ENCODE results near the gene PLEK2. TPM values are rescaled to one million over a fixed set of nuclear protein-coding genes. Genes with fewer than 3 reads are reported as not detected.
"Not testable (repeated sequence)": the region's sequence is repeated elsewhere in the genome, so short reads cannot be mapped to it uniquely, and the experiment has no call there.

The PLEK2 gene
- total RNA-seq, 1 donor from 2014 or later = not detected

GRCh38 chr14:67453575-67454300 lies 41.8 kb upstream of the PLEK2 start:
- Mint-ChIP-seq H3K27ac (no peak overlapping the region), H3K9me3 (peaks cover 7% of the 10 kb centered on the region), H3K36me3 (peaks cover 3% of the 10 kb centered on the region), H3K4me1 (peaks cover 4% of the 10 kb centered on the region), H3K4me3 (no peak overlapping the region), H3K27me3 (ENCODE audit: low read depth) (peaks cover 2% of the 10 kb centered on the region)
- TF ChIP-seq, protein P1, sequence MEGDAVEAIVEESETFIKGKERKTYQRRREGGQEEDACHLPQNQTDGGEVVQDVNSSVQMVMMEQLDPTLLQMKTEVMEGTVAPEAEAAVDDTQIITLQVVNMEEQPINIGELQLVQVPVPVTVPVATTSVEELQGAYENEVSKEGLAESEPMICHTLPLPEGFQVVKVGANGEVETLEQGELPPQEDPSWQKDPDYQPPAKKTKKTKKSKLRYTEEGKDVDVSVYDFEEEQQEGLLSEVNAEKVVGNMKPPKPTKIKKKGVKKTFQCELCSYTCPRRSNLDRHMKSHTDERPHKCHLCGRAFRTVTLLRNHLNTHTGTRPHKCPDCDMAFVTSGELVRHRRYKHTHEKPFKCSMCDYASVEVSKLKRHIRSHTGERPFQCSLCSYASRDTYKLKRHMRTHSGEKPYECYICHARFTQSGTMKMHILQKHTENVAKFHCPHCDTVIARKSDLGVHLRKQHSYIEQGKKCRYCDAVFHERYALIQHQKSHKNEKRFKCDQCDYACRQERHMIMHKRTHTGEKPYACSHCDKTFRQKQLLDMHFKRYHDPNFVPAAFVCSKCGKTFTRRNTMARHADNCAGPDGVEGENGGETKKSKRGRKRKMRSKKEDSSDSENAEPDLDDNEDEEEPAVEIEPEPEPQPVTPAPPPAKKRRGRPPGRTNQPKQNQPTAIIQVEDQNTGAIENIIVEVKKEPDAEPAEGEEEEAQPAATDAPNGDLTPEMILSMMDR (IDR thresholded peaks at IDR 0.05; ENCODE audit: unreplicated experiment) = no peak
- DNase-seq (ENCODE audit: low spot score in 2 of 2, unreplicated experiment in 2 of 2) = no peak

DNA sequence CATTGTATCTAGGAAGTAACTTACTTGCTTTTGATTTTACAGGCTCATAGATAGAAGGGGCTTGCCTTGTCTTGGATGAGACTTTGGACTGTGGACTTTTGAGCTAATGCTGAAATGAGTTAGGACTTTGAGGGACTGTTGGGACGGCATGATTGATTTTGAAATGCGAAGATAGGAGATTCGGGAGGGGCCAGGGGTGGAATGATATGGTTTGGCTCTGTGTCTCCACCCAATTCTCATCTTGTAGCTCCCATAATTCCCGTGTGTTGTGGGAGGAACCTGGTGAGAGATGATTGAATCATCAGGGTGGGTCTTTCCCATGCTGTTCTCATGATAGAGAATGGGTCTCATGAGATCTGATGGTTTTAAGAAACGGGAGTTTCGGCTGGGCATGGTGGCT lies 39.7 kb upstream of the PLEK2 start:
- H3K27ac Mint-ChIP-seq; H3K36me3 Mint-ChIP-seq; DNase-seq (ENCODE audit: low spot score in 2 of 2, unreplicated experiment in 2 of 2); H3K27me3 Mint-ChIP-seq (ENCODE audit: low read depth); H3K4me1 Mint-ChIP-seq; H3K9me3 Mint-ChIP-seq; H3K4me3 Mint-ChIP-seq: not testable (repeated sequence)

- DNase-seq (ENCODE audit: low spot score in 2 of 2, unreplicated experiment in 2 of 2) = no peak
- peaks cover 5% of the 10 kb centered on the region for H3K4me1 Mint-ChIP-seq
- TF ChIP-seq, protein P1 (IDR thresholded peaks at IDR 0.05; ENCODE audit: unreplicated experiment) = no peak
- H3K36me3 Mint-ChIP-seq = peaks cover 3% of the 10 kb centered on the region
- no peak overlapping the region for H3K27ac Mint-ChIP-seq
- H3K27me3 Mint-ChIP-seq (ENCODE audit: low read depth) = no peaks in the 10 kb centered on the region
- H3K4me3 Mint-ChIP-seq = no peak overlapping the region
- peaks cover 7% of the 10 kb centered on the region for H3K9me3 Mint-ChIP-seq
Observed at GRCh38 chr14:67449096-67449495, 37.1 kb upstream of the PLEK2 start.

- H3K4me3 Mint-ChIP-seq = no peak overlapping the region
- no peak for DNase-seq (ENCODE audit: low spot score in 2 of 2, unreplicated experiment in 2 of 2)
- H3K4me1 Mint-ChIP-seq = peaks cover 5% of the 10 kb centered on the region
- peaks cover 3% of the 10 kb centered on the region for H3K36me3 Mint-ChIP-seq
- peaks cover 7% of the 10 kb centered on the region for H3K9me3 Mint-ChIP-seq
- no peak overlapping the region for H3K27ac Mint-ChIP-seq
- H3K27me3 Mint-ChIP-seq (ENCODE audit: low read depth) = no peaks in the 10 kb centered on the region
- TF ChIP-seq, protein P1 (IDR thresholded peaks at IDR 0.05; ENCODE audit: unreplicated experiment) = no peak
Observed at GRCh38 chr14:67447033-67447381, 35.0 kb upstream of the PLEK2 start.

- Mint-ChIP-seq H3K27me3 (ENCODE audit: low read depth) (no peaks in the 10 kb centered on the region), H3K9me3 (peaks cover 7% of the 10 kb centered on the region), H3K27ac (no peak overlapping the region), H3K4me3 (no peak overlapping the region), H3K4me1 (peaks cover 5% of the 10 kb centered on the region), H3K36me3 (peaks cover 3% of the 10 kb centered on the region)
- TF ChIP-seq, protein P1 (IDR thresholded peaks at IDR 0.05; ENCODE audit: unreplicated experiment) = no peak
- no peak for DNase-seq (ENCODE audit: low spot score in 2 of 2, unreplicated experiment in 2 of 2)
Observed at GRCh38 chr14:67446371-67447032, 34.5 kb upstream of the PLEK2 start.

DNA sequence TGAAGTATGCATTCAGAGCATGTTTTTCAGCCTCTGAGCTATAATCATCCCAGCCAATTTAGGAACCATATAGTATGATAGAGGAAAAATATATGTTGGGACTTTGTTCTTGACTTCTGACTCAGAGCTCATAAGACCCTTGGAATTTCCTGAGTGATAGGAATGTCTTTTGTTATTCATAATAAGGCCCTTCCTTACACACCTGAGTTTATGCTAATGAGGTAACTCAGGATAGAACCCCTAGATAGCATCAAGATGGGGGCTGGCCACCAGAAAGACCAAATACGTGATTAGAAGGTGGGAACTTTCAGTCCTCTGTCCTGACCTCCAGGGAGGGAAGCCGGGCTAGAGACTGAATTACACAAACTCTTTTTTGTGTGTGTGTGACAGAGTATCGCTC lies 32.4 kb upstream of the PLEK2 start:
- no peak for DNase-seq (ENCODE audit: low spot score in 2 of 2, unreplicated experiment in 2 of 2)
- Mint-ChIP-seq H3K36me3 (no peaks in the 10 kb centered on the region), H3K4me1 (peaks cover 8% of the 10 kb centered on the region), H3K9me3 (no peaks in the 10 kb centered on the region), H3K27ac (no peak overlapping the region), H3K4me3 (no peak overlapping the region), H3K27me3 (ENCODE audit: low read depth) (peaks cover 1% of the 10 kb centered on the region)
- TF ChIP-seq, protein P1 (IDR thresholded peaks at IDR 0.05; ENCODE audit: unreplicated experiment) = no peak

Measured in mesothelial cell of epicardium (in vitro differentiated cells).